ENCODE data around the gene FRS3.

GRCh38 chr6:41786451-41787218 is 6.9 kb upstream of the FRS3 start:
- TF ChIP-seq CTCF (IDR thresholded peaks at IDR 0.05 in 2 of 3, conservative IDR thresholded peaks at IDR 0.05 in 1 of 3; ENCODE audit: insufficient read depth in 2 of 3, low read depth in 1 of 3, low read length in 3 of 3) (peak; percentile 76 to 97 (median 88)), ZNF280B (CRISPR knock-in tag; IDR thresholded peaks at IDR 0.05) (no peak), ZNF830 (CRISPR knock-in tag; IDR thresholded peaks at IDR 0.05) (no peak), REST (IDR thresholded peaks at IDR 0.05; ENCODE audit: borderline replicate concordance) (peak; percentile 81), REST (CRISPR knock-in tag; IDR thresholded peaks at IDR 0.05; ENCODE audit: low read depth) (peak; percentile 7; the same call in 1 of the 2 replicates), IRF1 (CRISPR knock-in tag; IDR thresholded peaks at IDR 0.05; ENCODE audit: borderline replicate concordance) (no peak), MAFF (IDR thresholded peaks at IDR 0.05; ENCODE audit: low read length) (no peak), ZC3H4 (CRISPR knock-in tag; IDR thresholded peaks at IDR 0.05; ENCODE audit: borderline replicate concordance) (peak; percentile 42; the same call in 1 of the 2 replicates)

Measured in K562 (cell line).